GM15510 (cell line): ENCODE results near the gene UBFD1.

Experiments
- POLR2A ChIP-seq: IDR thresholded peaks from 3 replicates; pipeline ENCODE4 v1.6.1; 2011; ENCODE audit warnings: borderline replicate concordance; ENCODE audit not compliant: insufficient read length; ENCODE audit errors: extremely low read depth

Gene UBFD1

GRCh38 chr16:23556881-23557778, at the start of gene UBFD1, which contains the start of gene EARS2:
Gene UBFD1, plus strand, starts transcription at chr16:23557727. Its CDS starts 16 bp downstream, at chr16:23557743.
Gene EARS2, minus strand, starts transcription at chr16:23557350. Its CDS starts 7 bp downstream, at chr16:23557343.
- TF ChIP-seq POLR2A, result peak; percentile 71

- TF ChIP-seq POLR2A, result no peak
These were observed 48.7 kb upstream of the UBFD1 start for GRCh38 chr16:23508589-23509440.

GRCh38 chr16:23509441-23509754, 48.1 kb upstream of the UBFD1 start:
- no peak for TF ChIP-seq POLR2A

GRCh38 chr16:23509782-23510163, 47.8 kb upstream of the UBFD1 start:
- no peak for TF ChIP-seq POLR2A

- TF ChIP-seq POLR2A, result peak; percentile 89
These were observed 47.2 kb upstream of the UBFD1 start, which contains the start of gene GGA2 for GRCh38 chr16:23510164-23510914. Gene GGA2, minus strand, starts transcription at chr16:23510494. Its CDS starts 83 bp downstream, at chr16:23510411.

GRCh38 chr16:23511731-23512130, 45.8 kb upstream of the UBFD1 start:
- TF ChIP-seq POLR2A, result no peak

GRCh38 chr16:23512168-23512695, 45.3 kb upstream of the UBFD1 start:
- TF ChIP-seq POLR2A, result no peak

- no peak for TF ChIP-seq POLR2A
These were observed 43.0 kb upstream of the UBFD1 start for GRCh38 chr16:23514381-23515152.

- TF ChIP-seq POLR2A, result no peak
These were observed 41.6 kb upstream of the UBFD1 start for GRCh38 chr16:23515881-23516280.

- TF ChIP-seq POLR2A, result no peak
These were observed 41.0 kb upstream of the UBFD1 start for GRCh38 chr16:23516366-23517137.

- no peak for TF ChIP-seq POLR2A
These were observed 39.1 kb upstream of the UBFD1 start for GRCh38 chr16:23518435-23518891.

- TF ChIP-seq POLR2A, result no peak
These were observed 38.2 kb upstream of the UBFD1 start for GRCh38 chr16:23519282-23519681.

GRCh38 chr16:23520500-23520899, 37.0 kb upstream of the UBFD1 start:
- TF ChIP-seq POLR2A, result no peak
